ENCODE results near the gene GCC2.
"Not testable (repeated sequence)": the region's sequence is repeated elsewhere in the genome, so short reads cannot be mapped to it uniquely, and the experiment has no call there.

GCC2 gene, protein sequence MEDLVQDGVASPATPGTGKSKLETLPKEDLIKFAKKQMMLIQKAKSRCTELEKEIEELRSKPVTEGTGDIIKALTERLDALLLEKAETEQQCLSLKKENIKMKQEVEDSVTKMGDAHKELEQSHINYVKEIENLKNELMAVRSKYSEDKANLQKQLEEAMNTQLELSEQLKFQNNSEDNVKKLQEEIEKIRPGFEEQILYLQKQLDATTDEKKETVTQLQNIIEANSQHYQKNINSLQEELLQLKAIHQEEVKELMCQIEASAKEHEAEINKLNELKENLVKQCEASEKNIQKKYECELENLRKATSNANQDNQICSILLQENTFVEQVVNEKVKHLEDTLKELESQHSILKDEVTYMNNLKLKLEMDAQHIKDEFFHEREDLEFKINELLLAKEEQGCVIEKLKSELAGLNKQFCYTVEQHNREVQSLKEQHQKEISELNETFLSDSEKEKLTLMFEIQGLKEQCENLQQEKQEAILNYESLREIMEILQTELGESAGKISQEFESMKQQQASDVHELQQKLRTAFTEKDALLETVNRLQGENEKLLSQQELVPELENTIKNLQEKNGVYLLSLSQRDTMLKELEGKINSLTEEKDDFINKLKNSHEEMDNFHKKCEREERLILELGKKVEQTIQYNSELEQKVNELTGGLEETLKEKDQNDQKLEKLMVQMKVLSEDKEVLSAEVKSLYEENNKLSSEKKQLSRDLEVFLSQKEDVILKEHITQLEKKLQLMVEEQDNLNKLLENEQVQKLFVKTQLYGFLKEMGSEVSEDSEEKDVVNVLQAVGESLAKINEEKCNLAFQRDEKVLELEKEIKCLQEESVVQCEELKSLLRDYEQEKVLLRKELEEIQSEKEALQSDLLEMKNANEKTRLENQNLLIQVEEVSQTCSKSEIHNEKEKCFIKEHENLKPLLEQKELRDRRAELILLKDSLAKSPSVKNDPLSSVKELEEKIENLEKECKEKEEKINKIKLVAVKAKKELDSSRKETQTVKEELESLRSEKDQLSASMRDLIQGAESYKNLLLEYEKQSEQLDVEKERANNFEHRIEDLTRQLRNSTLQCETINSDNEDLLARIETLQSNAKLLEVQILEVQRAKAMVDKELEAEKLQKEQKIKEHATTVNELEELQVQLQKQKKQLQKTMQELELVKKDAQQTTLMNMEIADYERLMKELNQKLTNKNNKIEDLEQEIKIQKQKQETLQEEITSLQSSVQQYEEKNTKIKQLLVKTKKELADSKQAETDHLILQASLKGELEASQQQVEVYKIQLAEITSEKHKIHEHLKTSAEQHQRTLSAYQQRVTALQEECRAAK (N-terminal part only)

DNA sequence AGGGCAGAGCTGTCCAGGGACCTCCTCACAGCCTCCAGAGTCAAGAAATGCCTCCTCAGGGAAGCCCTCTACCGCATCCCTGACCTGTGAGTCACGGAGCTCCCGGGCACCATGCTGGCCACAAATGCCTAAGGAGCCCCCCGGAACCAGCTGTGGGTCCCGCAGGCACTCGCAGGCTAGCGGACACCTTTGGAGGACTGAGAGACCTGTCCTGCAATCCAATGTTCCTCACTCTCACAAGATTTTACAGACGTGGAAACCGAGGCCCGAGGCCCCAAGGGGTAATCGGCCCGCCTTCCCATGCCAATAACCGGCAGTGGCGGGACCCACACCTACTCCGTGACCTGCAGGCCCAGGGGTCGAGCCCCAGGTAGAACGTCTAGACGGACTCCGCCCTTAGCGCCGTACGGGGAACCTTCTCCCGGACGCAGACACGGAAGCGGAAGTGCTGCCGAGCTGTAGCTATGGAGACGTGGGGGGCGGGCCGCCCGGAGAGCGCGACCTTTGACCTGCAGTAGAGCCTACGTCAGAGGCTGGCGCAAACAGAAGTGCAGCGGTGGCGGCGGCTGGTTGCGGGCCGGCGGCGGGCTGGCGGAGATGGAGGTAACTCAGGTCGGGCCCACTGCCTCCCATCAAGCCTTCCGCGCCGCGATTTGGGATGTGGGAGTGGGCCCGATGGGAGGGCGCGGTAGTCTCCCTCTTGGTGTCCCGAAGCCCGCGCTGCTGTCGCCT is at the start of gene GCC2:
GCC2 (plus strand) TSS at position 529 of the 732 bp plus-strand sequence; CDS start at position 598, 69 bp downstream.
- peak; percentile 95 for DNase-seq

DNA sequence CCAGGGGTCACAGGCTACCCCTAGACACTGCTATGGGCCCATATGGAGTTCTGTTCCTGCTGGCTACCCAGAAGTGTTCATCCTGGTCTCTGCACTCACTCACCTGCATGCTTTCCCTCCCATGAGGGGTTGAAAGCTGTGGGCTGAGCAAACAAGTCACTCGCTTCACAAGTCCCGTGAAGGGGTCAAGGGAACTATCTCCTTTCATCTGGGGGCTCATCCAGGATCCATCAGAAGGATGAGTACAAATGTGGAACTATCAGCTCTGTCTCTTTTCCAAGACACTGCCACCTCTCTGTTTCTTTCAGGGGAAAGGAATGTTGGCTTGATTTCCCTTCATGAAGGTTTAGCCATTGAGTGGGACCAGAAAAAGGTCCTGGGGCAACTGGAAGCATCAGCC is 49.5 kb upstream of the GCC2 start:
- no peak for DNase-seq

DNA sequence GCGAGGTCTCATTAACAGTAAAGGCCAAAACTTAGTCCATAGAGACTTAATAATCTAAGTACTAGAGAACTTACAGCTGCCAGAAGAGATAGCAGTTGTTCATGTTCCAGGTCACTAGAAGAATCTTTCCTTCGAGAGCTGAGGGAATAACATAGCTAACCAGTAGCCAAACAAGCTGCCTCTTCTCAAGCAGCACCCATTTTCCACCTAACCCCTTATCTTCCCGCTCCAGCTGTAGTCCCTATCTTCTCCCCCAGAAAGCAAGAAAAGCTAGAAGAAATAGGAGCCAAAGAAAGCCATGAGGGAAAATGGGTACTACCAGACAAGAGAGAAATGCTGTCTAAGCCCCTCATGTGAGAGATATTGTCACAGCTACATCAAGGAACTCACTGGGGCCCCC is 47.2 kb upstream of the GCC2 start:
- DNase-seq = no peak

DNA sequence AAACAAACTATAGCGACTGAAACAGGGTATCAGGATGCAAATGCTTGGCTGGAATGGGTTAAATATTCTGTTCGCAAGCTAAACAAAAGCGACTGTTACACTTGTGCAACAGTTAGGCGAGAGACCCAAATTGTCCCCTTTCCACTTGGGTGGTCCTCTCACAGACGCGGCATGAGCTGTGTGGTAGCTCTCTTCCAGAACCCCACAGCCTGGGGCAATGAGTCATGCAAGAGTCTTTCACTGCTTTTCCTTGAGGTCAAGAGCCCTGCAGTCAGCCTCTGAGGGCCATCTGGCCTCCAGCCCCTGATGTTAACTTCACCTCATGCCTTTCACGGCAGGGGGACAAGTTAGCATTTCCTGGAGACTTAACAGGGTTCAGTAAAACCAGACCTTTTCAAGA is 45.5 kb upstream of the GCC2 start:
- no peak for DNase-seq

DNA sequence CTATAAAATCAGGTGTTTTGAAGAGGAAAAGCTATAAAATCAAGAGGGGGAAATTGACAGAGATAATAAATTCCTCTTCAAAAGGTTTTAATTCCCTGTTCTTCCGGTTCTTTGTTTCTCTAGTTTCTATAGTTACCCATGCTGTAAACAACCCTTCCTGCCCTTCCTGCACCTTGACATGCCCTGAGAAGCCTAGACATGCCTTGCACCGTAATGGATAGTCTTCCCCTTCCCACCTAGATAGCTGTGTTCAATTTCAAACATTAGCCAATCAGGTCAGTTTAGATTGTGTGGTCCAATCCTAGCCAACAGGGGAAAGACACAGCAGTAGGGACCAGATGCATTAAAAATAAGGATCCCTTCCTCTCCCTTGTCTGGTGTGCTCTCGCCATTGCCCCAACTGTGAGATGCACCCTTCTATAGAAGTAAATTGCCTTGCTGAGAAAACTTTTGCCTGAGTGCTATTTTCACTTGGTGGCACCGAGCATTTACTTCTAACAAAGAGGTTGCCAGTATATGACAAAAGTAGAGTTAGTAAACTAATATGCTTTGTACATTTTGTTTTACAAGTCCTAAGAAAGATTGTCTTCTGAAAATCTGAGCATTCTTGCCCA is 44.1 kb upstream of the GCC2 start:
- DNase-seq = no peak

DNA sequence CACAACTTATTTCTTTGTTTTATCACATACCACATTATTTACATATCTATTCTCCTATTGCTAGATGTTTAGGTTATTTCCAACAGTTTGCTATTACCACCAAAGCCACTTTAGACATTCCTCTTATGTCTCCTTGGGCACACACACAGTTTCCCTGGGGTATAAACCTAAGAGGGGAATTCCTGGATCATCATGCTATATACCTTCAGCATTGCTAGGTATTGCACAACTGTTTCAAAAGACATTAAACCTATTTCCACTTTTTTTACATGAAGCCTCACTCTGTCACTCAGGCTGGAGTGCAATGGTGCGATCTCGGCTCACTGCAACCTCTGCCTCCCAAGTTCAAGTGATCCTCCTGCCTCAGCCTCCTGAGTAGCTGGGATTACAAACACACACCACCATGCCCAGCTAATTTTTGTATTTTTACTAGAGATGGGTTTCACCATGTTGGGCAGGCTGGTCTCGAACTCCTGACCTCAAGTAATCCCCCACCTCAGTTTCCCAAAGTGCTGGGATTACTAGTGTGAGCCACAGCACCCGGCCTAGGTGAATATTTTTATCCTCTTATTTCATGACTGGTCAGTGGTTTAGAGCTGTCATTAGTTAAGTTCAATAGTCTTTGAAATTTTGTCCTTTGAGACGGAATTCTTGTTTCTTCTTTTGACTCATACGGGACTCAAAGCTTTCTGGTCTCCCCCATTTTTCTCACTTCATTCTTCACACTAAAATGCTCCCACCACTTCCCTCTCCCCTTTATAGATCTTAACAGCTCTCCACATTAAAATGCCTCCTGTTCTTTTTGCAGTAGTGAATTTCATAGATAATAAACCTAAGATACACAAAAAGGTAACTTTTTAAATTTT is 40.9 kb upstream of the GCC2 start:
- DNase-seq = no peak

DNA sequence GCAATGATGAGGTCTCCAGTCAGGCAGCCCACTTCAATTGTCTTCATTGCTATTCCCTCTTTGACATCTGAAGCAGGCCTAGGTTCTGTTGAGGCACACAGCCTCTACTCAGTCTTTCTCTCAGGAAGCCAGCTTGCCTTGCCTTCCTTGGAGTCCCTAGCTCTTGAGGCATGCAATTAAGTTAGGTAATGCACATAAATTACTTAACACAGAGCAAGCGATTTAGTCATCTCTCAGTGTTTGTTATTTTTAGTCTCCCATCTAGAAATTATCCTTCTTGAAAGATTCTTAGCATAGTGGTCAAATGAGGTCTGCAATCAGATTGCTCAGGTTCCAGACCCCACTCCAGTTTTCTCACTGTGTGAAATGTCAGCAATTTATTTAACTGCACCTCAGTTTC is 39.2 kb upstream of the GCC2 start:
- DNase-seq = no peak

DNA sequence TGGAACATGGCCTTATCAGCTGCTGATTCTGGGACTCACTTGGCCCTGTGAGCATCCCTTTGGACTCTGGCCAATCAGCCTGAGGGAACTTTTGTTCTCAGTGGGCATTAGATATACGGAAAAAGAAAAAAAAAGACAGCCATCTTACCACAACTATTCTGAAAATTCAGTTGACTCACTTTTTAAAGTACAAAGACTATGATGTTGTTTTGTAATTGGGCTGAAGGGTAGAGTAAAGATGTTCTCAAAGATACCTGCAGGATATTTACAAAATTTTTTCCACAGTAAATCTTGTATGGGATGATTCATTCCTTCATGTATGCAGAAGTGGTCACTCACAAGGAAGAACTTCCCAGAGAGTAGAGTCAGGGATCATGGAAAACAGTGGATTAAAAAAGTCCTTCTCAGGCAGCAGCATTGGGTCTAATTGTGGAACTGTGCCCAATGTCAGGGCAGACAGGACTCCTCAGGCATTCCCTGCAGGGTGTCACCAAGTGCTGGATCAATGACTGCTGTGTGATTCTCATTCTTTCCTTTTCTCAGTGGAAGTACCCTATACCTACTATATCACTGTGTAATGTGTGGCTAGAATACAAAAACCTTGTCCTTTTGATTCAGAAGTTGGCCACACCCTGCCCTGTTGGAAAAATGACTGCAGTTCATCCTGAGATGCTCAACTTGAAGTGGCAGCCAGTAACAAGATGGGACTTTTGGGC is 35.9 kb upstream of the GCC2 start:
- DNase-seq = no peak

DNA sequence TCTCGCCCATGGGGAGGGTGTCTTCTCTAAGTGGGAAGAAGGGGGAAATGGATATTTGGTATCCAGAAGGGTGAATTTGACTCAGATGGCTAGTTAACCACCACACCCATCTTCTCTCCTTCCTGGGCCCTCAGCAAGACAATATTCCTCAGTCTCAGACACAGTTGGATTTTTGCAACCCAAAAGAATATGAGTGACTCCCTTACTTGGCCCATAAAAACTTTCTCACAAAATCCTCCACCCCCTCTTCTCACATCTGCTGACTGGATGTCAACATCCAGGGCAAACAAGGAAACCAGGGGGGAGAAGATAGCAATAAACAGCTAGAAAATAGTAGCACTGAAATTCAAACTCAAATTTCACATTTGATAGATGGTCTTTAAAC is 35.3 kb upstream of the GCC2 start:
- DNase-seq = no peak

DNA sequence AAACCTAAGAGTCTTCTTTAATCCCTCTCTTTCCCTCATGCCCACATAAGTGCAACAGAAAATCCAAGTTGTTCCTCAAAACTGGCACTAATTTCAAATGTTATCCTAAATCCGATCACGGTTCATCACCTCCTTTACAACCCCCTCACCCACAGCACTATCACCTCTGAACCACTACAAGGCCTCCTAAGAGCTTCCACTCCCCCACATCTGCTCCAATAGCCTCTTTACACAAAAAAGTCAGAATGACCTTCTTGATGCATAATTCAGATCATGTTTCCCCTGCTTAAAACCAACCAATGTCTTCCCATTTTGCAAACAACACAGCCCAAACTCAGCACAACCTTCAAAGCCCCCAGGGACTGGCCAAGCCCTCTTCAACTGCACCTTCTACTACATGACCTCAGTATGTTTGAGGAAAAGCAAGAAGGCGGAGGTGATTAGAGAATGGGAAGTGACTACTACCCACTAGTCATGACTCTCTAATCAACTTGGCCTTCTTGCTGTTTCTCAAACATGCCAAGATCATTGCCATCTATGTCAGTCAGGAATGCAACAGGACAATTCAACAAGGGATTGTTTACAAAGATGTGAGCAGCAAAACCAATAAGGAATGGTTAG is 34.6 kb upstream of the GCC2 start:
- no peak for DNase-seq

DNA sequence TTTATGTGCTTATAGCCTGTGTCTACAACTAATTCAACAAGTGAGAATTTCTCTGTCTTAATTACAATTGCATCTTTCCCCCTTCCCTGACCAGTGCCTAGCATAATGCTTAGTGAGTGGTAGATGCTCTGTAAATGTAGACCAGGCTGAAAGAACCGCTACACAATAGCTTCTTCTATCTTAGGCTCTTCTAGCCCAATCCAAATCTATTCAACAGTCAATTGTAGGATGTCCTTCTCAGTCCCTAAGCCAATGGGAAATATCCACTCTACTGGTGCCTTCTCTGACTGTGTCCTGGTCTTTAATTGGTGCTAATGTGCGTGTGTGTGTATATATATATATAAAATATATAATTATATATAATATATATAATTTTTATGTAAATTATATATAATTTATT is 34.1 kb upstream of the GCC2 start:
- no peak for DNase-seq

DNA sequence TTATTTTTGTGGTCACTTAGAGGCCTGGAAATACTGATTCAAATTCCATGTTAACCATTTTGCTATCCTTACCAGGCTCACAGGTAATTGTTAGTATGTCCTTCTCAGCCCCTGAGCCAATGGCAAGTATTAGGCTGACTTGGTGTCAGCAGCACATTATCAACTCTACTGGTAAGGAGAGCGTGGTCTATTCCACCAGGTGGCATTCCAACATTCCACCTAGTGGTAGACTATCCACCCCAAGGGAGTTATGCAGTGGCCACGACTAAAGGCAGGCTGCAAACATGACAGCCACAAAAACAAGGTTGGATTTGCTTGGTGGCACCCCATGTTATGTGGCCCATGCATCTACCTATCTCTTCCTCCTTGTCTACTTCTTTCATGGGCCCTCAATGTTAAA is 31.8 kb upstream of the GCC2 start:
- no peak for DNase-seq

DNA sequence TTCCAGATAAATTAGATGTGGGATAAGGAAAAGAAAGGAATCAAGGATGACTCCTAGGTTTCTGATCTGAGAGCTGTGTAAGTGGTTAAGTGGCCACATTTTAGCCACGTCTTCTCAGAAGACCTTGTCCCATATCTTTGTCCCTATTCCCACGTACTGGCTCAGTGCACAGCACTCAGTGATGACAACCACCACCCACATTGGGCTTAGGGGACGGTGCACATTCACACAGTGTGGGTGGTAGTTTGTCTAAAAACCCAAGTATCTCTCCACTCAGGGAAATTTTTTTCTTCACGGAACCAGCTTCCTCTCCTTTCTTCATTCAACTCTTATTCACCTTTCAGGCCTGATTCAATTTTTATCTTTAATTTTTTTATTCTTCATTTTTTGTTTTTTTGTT is 30.6 kb upstream of the GCC2 start:
- no peak for DNase-seq

DNA sequence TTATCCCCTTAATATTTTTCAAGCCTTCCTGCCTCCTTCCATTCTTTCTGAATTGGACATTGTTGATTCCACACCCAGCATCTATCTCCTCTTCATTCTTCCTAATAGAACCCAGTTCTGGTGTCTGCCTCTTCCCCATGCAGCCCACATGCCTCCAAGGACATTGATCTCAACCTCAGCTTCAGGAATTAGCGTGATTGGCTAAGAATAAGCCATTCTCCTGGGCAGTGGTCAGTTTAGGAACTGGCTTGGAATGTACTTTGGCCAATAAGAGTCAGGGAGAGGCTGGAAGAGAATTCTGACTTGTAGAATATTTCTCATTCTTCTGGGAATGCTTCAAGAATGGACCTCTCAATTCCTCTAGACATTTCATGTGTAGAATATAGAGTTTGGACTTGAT is 25.9 kb upstream of the GCC2 start:
- DNase-seq = no peak

DNA sequence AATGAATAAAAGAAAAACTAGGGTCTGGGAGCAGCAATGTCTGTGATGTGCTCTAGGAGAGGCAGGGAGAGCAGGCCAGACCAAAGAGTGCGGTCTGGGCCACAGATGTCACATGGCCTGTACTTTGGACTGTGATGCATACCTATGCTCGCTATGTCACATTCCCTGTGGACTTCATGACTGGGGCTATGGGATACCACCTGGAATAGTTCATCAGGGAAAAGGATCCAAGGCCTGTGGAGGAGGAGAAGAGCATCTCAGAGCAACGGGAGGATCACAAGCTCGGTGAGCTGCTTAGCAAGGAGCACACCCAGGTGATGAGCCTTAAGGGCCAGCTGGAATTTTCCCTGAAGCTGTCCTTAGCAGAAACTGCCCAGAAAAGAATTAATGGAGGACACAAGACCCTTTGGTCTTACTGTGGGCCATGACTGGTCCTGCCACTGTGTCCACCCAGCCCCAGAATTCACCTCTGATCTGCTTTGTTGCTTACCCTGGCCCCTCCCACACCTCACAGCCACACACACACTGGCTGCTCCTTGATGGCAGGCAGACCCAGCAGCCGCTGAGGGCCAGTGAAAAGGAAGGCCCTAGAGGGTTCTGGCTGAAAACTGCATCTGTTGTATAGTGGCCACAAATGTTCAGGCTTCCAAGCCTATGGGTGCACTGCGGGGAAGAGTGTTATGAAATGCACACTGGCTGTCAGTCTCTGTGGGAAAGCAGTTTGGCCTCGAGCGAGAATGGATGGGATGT is 25.3 kb upstream of the GCC2 start:
- DNase-seq = no peak

DNA sequence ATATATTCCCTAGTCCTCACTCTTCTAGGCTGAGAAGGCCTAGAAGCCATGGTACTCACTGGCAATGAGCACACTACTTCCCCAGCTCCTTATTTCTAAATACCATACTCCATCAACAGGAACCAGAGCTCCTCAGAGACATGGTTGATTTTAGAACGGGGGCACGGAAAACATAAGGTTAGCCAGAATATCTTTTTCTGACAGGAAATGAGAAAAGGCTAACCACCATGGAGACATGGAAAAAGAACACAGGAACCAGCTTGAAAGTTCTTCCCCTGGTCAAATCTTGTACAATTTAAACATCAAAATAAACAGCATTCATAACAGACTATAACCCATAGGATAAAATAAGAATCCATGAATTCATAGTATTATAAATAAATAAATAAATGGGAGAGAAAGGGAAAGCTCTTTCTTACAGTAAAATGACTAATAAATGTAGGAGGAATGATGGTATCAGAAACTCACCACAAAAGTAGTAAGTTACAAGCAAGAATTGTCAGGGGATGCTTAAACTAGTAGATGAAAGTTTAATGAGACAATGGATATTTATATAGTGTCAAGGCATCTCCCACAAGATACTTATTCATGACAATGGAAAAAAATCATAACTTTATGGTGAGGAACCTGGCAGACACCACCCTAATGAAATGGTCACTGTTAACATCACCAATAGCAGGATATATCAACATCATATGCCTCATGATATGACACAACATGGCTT is 20.6 kb upstream of the GCC2 start:
- DNase-seq = no peak

DNA sequence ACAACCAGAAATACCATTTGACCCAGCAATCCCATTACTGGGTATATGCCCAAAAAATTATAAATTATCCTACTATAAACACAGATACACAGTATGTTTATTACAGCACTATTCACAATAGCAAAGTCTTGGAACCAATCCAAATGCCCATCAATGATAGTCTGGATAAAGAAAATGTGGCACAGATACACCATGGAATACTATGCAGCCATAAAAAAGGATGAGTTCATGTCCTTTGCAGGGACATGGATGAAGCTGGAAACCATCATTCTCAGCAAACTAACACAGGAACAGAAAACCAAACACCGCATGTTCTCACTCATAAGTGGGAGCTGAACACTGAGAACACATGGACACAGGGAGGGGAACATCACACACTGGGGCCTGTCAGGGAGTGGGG is 13.4 kb upstream of the GCC2 start:
- DNase-seq = not testable (repeated sequence)

DNA sequence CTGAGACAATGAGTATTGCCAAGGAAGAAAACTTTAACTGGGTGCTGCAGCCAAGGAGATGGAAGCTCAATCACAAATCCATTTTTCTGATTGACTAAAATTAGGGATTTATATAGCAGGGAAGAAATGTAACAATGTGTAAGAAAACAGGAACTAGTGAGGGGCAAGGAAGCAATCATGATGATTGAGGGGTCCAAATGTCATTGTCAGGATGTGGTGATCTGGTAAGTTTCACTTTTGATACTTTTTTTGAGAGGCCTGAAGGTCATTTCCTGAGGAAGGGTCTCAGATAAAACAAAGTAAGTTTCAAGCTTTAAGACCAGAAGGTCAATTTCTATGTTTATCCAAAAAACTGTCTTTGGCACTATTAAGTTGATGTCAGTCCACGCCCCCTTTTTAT is 12.0 kb upstream of the GCC2 start:
- DNase-seq = no peak
